Activated CD4-positive, alpha-beta T cell treated with anti-CD3 and anti-CD28 coated beads for 24 hours (primary cell): ENCODE data around the gene ST6GALNAC2.

Experiments
- DNase-seq, 2 donors: peaks; one replicate each; pipeline ENCODE4 v3.0.0-alpha.2; 2020; ENCODE audit warnings: low read depth in 2 of 2

The ST6GALNAC2 gene

DNA sequence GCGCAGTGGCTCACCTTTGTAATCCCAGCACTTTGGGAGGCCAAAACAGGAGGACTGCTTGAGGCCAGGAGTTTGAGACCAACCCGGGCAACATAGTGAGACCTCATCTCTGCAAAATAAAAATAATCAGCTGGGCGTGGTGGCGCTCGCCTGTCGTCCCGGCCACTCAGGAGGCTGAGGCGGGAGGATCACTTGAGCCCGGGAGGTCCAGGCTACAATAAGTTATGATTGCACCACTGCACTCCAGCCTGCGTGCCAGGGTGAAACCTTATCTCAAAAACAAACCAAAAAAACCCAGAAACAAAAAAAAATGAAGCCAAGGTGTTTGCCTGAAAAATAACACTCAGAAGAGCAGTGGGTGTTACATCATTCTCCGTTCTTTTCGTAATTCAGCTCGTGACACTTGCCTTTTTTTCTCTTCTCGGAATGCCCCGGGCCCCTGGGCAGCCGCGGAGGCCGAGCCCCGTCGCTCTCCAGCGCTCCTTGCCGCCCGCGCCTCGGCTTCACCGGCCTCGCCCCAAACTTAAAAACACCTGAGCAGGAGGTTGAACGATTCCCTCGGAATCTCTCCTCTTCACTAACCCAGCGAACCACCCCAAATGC, 28.8 kb downstream of the ST6GALNAC2 start:
- DNase-seq: no peak

DNA sequence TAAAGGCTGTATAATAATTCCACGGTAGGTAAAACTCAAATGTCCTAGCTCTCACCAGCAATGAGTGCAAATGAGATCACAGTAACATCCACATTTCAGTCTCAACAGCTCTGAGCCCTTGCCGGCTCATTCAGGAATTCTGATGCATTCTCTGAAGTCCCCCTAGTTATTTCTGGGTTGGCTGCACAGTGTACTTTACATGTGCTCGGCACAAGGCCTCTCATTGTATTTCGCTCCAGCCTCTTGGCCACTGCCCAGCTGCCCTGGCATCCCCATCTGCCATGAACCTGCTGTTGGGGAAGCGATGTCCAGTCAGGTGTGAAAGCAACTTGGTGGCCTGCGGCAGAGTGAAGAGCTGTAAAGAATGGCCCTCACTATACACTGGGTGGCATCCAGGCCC, 31.5 kb downstream of the ST6GALNAC2 start:
- no peak for DNase-seq

- no peak for DNase-seq
Measured at GRCh38 chr17:76553178-76553908, 32.3 kb downstream of the ST6GALNAC2 start.

DNA sequence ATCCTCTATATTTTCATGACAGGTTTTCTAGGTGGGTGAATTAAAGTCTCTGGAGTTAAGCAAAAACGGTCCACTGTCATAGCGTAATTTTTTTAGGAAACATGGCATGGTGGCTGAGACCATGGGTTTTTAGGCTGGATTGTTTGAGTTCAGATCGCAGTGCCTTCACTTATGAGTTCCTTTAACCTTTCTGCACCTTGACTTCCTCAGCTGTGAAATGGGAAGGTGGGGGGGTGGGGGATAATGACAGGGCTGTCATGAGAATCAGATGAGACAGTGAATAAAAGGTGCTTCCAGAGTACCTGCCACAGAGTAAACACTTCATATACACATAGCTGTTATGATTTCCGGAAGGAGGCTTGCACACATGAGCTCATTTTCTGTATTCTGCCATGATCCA, 34.0 kb downstream of the ST6GALNAC2 start:
- no peak for DNase-seq

DNA sequence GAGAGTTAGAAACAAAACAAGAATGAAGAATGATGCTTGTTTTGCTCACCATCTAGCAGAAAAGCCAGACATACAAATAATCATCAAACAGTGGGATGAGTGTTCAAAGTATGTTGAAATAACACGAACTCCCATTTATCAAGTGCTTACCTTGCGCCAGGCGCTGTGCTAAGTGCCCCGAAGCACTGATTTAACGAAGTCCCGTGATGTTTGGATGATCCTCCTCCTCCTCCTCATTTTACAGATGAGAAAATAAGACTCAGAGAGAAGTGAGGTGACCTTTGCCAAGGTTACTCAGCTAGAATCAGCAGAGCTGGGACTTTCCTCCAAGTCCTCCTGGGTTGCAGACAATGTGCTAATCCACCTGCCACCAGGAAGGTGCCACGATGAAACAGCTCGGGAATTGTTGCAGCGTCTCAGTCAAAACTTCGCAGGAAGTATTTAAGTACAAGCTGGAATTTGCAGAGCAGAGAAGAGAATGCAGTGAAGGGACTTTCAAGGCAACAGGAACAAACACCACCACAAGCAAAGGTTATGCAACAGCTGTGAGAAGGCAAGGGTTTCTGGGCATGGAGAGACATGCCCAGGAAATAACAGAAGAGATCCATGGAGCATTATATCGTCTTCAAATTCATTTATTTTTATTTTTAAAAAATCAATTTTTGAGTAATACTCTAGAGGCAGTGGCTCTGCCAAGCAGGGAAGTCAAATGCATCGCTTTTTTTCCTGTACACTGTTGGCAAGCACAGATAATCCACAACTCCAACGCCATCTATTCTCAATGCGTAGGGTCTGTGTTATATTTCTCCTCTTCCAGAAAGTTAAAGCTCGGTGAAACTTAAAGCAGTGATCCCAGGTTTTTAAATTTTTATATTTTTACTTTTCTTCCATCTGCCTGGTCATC, 34.7 kb downstream of the ST6GALNAC2 start:
- DNase-seq: no peak

DNA sequence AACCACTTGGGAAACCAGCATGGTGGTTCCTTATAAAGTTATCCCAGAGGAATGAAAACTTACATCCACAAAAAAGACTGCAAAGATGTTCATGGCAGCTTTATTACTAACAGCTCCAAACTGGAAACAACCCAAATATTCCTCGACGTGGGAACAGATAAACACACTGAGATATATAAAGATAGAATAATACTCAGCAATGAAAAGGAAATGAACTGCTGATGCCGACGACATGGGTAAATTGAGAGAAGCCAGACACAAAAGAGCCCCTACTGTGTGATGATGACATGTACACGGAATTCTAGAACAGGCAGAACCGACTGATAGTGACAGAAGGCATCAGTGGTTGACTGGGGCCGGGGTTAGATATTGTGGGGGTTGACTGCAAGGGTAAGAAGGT, 36.1 kb downstream of the ST6GALNAC2 start:
- DNase-seq: no peak

DNA sequence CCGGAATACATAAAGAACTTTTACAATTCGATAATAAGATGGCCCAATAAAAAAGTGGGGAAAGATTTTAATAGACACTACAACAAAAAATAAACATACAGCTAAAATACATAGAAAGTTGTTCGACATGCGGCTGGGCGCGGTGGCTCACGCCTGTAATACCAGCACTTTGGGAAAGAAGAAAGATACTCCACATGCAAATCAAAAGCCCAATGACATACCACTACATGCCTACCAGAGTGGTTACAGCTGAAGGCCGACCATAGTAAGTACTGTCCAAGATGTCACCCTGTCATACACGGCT, 36.5 kb downstream of the ST6GALNAC2 start:
- no peak for DNase-seq

DNA sequence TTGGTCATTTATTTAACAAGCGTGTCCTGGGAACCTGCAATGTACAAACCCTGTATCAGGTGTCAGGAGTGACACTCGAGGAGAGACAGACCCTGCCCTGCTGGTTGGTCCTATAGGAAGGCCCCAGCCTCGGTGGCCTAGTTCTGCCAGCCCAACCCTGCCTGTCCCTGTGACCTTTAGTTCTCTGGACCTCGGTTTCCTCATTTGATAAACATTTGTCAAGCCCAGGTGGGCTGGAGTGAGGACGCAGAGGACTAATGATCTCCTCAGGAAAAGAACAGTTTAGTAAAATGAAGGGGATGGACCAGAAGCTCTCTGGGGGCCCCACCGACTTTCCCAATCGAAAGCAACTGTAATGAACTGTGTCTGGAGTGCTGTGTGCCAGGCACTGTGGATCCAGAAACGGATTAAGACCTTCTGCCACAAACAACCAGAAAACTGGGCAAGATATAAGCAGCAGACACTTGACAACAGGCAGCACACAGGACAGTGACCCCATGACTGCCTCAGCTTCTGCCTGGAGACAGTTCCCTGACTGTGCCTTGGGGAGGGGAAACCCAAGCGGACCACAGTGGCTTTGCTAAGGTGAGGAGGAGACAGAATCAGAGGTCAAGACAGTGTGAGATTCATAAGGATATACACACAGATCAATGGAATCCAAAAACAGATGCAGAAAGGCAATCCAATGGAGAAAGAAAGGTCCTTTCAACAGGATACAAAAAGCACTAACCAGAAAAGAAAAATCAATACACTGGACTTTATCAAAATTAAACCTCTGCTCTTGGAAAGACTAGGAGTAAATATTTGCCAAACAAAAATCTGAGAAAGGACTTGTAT, 37.1 kb downstream of the ST6GALNAC2 start:
- no peak for DNase-seq

DNA sequence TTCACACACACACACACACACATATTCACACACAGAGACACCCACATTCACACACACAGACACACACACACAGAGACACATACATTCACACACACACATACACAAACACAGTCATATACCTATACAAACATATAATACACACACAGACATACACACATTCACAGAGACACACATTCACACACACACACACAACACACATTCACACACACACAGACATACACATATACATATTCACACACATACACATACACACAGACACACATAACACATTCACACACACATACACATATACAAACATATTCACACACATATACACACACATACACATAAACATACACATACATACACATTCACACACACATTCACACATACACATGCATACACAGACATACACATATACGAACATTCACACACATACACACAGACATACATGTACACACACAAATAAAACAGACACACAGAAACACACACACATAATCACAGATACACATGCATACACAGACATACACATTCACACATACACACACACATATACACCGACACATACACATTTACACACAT, 37.9 kb downstream of the ST6GALNAC2 start:
- DNase-seq: no peak

GRCh38 chr17:76547183-76547641, 38.4 kb downstream of the ST6GALNAC2 start:
- no peak for DNase-seq

DNA sequence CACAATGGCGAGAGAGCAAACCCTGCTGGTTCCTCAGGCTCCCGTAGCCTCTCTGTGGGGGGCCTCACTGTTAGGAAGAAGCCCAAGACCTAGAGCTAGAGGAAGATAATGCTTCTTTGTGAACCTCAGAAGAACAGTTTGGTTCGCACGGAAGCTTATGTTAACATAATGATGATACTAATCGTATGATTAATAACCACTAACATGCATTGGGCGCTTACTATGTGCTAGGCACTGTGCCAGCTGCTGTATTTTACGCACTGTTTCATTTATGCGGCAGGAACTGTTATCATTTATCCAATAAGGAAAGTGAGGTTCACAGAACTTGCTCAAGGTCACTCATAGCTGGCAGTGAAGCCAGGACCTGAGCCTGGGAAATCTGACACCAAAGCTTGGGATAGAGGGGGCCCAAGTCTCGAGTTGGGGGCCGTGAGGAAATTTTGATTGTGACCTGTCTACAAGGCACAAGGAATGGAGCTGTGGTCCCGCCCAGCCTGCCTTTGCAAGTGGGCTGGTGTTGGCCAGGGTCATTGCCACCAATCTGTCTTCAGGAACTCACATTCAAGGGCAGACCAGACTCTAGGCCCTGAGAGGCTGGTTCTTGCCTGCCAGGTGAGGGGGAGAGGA, 39.0 kb downstream of the ST6GALNAC2 start:
- DNase-seq: no peak

GRCh38 chr17:76545918-76546555, 39.6 kb downstream of the ST6GALNAC2 start:
- no peak for DNase-seq

- no peak for DNase-seq
Measured at GRCh38 chr17:76544546-76545365, 40.9 kb downstream of the ST6GALNAC2 start.

DNA sequence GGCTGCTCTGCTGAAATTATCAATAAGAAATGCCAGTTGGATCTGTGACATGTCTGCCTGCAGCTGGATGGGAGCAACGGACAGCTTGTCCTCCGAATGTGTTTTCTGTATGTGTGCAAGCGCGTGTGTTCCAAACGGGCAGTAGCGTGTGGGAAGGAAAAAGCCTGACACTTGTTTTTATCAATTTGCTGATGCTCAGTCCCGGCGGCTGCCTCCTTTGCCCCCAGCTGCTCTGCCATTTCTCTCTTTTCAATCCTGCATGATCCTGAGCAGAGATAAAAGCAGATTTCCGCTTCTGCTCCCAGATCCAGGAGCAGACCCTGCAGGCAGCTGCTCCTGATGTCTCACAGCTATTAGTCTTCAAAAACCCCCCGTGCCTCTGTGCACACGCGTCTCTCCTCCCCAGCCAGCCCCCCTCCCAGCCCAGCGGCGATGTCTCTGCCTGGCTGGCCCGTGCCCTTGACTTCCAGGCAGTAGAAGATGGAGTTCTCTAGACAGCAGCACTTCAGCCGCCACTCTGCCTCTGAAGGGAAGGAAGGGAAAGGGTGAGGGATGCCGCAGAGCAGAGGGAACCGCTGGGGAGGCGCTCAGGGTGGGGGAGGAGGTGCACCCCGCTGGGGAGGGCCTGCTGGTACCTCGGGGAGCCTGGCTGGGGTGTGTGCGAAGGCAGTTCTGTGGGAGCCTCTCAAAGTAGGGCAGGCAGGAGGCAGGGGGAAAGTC, 41.7 kb downstream of the ST6GALNAC2 start:
- DNase-seq: no peak

DNA sequence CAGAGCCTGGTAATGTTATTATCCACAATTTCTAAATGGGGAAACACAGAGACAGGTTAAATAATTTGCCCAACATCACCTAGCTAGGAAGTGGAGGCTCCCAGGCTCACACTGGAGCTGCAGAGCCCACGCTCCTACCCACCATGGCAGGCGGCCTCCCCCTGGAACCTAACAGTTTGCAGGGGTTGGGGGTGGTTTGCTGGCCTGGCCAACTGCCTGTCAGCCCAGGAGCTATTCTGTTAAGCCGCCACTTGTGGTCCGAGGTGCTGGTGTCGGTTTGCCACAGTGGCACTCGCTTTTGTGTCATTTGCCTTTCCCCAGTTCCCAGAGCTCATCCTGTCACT, 42.2 kb downstream of the ST6GALNAC2 start:
- DNase-seq: no peak

GRCh38 chr17:76542984-76543383, 42.7 kb downstream of the ST6GALNAC2 start:
- DNase-seq: no peak

GRCh38 chr17:76542566-76542971, 43.1 kb downstream of the ST6GALNAC2 start:
- no peak for DNase-seq

DNA sequence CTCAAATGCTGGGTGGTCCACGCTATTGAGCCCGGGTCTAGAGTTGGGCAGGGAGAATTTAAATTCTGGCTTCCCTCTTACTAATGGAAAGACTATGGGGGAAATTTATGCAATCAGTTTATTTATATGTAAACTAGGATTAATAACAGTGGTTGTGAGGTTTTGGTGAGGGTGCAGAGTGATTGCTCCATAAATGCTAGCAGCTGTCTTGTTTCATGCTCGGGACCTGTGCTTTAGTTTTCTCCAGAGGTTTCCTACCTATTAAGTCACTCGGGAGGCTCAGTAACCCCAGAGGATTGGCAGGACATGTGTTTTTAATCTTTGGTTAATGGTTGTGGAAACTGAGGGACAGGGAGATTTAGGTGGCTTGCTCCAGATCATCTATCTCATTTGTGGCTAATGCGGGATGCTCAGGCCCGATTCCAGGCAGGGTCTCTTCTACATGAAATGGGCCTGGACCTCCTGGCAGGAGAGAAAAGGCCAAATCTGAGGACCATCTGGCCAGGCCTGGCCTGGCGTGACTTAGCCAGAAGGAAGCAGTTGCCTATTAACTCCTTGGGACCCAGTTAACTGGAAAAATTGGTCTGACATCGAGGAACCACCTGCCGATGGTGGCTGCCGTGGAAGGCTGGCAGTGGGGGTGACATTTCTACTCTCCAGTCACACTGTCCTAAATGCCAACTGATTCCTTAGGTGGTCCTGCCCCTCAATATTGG, 43.8 kb downstream of the ST6GALNAC2 start:
- no peak for DNase-seq
